Activated naive CD4-positive, alpha-beta T cell treated with Interleukin-2 at 50 U/mL for 16 hours (primary cell): Measurements from ENCODE around the gene CRTC3.
"Not testable (repeated sequence)": the region's sequence is repeated elsewhere in the genome, so short reads cannot be mapped to it uniquely, and the experiment has no call there.

Experiments
- DNase-seq: peaks from one replicate; pipeline ENCODE4 v3.0.0-alpha.2; 2020

The CRTC3 gene

DNA sequence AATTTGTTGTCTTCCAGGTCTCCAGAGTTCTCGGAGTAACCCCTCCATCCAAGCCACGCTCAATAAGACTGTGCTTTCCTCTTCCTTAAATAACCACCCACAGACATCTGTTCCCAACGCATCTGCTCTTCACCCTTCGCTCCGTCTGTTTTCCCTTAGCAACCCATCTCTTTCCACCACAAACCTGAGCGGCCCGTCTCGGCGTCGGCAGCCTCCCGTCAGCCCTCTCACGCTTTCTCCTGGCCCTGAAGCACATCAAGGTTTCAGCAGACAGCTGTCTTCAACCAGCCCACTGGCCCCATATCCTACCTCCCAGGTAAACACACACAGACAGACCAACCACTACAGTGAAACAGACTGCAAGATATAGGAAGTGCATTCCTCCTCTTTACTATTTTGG is 99.5 kb downstream of the CRTC3 start:
- no peak for DNase-seq

GRCh38 chr15:90633360-90633759 is 103.6 kb downstream of the CRTC3 start:
- no peak for DNase-seq

- DNase-seq: not testable (repeated sequence)
Measured at GRCh38 chr15:90636993-90637392, 107.3 kb downstream of the CRTC3 start.

GRCh38 chr15:90637693-90638092 is 108.0 kb downstream of the CRTC3 start:
- no peak for DNase-seq

DNA sequence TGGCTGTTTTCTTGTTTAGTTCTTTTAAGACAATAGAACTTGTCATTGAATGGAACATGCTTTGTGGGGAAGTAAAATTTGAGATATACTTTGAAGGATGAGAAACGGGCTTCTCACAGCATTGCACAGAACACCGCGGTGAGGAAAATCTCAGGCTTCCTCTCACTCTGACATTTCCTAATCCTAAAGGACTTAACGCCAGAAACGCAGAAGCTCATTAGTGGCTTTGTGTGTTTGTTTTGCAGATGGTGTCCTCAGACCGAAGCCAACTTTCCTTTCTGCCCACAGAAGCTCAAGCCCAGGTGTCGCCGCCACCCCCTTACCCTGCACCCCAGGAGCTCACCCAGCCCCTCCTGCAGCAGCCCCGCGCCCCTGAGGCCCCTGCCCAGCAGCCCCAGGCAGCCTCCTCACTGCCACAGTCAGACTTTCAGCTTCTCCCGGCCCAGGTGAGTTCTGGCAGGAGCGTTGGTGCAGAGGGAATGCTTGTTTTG is 108.5 kb downstream of the CRTC3 start:
- no peak for DNase-seq

GRCh38 chr15:90638963-90639362 is 109.2 kb downstream of the CRTC3 start:
- DNase-seq: no peak

GRCh38 chr15:90640862-90641261 is 111.1 kb downstream of the CRTC3 start:
- DNase-seq: no peak

- no peak for DNase-seq
Measured at GRCh38 chr15:90641581-90642463, 112.1 kb downstream of the CRTC3 start.

GRCh38 chr15:90642464-90643300 is 113.0 kb downstream of the CRTC3 start:
- DNase-seq: no peak

GRCh38 chr15:90643301-90643632 is 113.5 kb downstream of the CRTC3 start:
- DNase-seq: no peak

DNA sequence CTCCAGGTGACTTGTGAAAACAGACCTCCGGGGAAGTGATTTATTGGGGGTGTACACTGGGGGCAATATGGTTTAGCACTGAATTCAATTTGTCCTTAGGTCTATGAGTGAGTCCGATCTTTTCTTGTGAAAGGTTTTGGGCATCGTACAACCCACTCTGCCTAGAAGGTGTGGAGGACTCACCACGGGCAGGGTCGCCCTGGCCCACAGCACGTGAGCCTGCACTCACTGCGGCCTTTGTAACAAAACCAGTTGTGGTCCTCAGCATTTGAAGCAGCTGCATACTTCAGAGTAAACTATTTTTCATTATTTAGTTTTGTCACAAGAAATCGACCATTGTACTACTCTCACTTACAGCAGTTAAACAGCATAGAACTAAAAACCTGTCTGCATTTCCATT is 114.8 kb downstream of the CRTC3 start:
- no peak for DNase-seq

DNA sequence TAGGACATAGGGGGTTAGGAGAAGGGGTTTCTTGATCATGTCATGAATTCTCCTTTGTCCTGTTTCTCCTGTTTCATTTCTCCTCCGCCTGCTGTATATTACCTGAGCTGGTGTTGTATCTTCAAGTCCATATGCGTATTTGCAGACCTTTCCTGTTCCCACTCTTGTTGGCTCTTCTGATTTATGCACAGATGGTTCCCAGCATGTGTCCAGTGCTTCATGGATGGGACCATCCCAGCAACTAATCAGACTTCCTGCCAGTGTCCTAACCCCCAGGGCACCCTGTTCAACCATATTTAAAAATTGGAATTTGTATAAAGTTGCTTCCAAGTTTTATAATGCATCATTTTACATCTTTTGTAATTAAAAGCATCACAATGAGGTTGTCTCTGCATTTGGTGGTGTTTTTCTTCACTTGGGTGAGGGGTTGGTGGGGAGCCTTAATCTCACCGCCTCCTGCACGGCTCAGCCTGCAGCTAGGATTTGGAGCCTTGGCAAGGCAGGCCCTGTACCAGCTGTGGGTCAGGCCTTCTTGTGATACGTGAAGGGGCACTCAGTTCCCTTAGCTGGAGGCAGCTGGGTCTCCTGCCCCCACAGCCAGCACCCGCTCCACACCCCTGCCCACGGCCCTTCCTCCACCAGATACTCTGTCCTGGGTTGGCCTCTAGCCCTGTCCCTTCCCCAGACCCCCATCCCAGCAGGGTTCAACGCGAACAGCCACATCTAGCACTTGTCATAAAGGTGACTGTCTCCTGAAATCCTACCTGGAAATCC is 115.4 kb downstream of the CRTC3 start:
- DNase-seq: no peak

DNA sequence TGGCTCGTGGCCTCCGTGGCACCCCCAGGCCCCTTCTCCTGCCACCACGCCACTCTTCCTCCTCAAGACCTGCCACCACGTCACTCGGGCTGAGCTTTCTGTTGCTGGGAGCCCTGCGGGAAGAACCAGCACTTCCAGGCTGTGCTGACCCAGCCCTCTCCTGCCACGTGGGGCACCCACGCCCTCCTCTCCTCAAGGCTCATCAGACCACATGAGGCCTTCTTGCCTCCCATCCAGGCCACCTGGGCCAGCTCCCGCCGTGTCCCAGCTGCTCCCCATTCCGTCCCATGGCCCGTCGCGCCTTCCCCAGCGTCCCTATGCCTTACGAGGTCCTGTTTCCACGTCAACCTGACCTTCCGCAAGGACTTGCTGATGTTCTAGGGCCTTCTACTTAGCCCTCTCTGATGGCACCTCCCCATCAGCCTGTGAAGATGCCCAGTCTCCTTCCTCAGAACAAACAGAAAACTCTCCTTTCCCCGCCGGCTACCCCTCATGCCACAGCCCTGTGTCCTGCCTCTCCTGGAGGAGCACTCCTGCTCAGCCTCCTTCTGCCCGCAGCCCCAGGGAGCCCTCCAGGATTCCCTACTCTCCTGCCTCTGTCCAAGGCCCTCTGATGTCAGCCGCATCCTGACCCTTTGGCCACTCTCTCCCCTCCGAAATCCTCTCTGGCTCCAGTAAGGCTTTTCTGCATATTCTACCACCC is 116.3 kb downstream of the CRTC3 start:
- no peak for DNase-seq

GRCh38 chr15:90646662-90647305 is 117.1 kb downstream of the CRTC3 start:
- no peak for DNase-seq

DNA sequence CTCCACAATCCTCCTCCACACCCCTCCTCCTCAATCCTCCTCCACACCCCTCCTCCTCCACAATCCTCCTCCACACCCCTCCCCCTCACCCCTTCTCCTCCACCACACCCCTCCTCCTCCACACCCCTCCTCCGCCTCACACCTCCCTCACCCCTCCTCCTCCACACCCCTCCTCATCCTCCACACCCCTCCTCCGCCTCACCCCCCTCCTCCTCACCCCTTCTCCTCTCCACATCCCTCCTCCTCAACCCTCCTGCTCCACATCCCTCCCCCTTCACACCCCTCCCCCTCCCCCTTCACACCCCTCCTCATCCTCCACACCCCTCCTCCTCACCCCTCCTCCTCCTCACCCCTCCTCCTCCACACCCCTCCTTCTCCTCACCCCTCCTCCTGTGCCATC is 117.6 kb downstream of the CRTC3 start:
- no peak for DNase-seq

GRCh38 chr15:90648137-90649070 is 118.7 kb downstream of the CRTC3 start:
- DNase-seq: peak; percentile 65

GRCh38 chr15:90650117-90650955 is 120.6 kb downstream of the CRTC3 start:
- no peak for DNase-seq

- DNase-seq: no peak
Measured at GRCh38 chr15:90650956-90651689, 121.4 kb downstream of the CRTC3 start.
